Measurements from ENCODE around the gene HSPBP1.

The HSPBP1 gene

GRCh38 chr19:55275851-55276719, 3.8 kb downstream of the HSPBP1 start:
- peaks cover 32% of the 10 kb centered on the region for H3K4me1 Mint-ChIP-seq (ENCODE audit: low read depth)
- H3K27me3 Mint-ChIP-seq, result no peaks in the 10 kb centered on the region
- no peaks in the 10 kb centered on the region for H3K9me3 Mint-ChIP-seq
- peaks cover 63% of the 10 kb centered on the region for H3K36me3 Mint-ChIP-seq (ENCODE audit: low read depth)
- no peak overlapping the region for H3K4me3 Mint-ChIP-seq
- intact Hi-C loops (cut with micrococcal nuclease), result no loop called here
- peak overlapping the region; percentile 10 for H3K27ac Mint-ChIP-seq

DNA sequence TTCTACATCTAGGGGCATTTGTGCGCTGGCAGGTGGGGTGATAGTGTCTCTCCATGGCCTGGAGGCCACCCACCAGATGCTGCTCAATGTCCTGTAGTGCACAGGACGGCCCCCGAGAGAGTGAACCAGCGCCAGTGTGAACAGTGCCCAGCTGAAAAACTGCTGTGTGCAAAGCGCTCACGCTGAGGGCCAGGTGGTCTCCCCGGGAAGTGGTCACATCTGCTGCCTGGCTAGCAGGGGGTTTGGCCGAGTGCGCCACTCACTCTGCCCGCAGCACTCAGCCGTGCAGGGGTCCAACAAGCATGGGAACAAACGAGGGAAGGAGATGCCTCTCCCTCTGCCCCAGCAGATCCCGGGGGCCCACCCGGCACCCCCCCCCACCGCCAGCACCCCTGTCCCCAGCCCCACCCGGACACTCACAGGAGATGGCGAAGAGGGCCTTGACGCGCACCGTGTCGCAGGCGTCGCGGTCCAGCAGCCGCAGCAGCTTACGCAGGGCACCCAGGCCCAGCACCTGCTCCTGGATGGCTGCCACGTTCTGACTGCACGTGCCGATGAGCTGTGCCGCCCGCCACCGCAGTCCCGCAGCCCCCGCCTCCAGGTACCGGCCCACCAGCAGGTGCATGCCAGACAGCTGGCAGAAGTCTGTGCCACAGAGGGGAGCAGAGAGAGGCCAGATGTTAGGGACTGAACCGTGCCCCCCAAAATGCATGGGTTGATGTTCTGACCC, 5.8 kb downstream of the HSPBP1 start:
- H3K36me3 Mint-ChIP-seq (ENCODE audit: low read depth), result peaks cover 76% of the 10 kb centered on the region
- intact Hi-C loops (cut with micrococcal nuclease), result no loop called here
- H3K9me3 Mint-ChIP-seq, result no peaks in the 10 kb centered on the region
- H3K27me3 Mint-ChIP-seq, result no peaks in the 10 kb centered on the region
- peaks cover 14% of the 10 kb centered on the region for H3K4me1 Mint-ChIP-seq (ENCODE audit: low read depth)
- no peak overlapping the region for H3K27ac Mint-ChIP-seq
- no peak overlapping the region for H3K4me3 Mint-ChIP-seq

DNA sequence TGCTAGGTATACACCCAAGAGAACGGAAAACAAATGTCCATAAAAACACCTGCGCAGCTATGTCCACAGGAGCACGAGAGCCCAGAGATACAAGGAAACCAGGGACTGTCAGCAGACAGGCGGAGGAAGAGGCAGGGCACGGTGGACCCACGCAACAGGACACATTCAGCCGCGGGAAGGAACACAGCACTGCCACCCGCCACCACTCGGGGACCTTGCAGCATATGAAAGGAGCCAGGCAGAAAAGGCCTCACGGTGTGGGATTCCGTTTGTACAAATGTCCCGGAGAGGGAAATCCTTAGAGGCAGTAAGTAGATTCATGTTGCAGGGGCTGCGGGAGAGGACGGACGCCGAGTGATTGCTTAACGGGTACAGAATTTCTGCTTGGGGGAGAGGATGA, 7.8 kb downstream of the HSPBP1 start:
- H3K27ac Mint-ChIP-seq, result no peak overlapping the region

DNA sequence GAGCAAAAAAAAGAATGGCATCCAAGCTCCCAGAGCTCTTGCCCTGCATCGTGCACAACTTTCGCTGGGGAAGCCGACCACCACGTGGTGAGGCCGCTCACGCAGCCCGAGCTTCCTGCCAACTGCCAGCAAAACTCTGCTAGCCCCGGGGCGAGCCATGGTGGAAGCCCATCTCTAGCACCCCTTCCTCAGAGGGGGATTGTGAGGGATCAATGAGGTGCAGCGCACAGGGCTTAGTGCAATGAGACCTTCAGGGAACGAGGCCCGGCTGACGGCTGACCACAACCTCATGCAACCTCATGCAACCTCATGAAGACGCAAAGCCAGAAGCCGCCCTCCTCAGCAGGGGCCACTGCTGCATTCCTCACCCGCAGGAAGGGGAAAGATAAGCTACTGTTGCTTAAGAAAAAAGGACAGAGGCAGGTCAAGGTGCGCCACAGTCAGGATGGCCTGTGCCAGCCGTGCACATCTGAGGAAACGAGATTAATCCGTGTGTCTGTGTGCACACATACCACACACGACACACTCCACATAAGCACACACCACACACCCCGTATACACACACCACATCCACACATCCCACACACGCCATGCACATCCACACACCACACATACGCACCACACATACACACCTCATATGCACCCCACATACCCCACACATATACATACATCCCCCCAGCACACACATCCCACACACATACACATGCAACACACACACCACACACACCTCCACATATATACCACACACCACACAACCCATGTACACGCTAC, 9.6 kb downstream of the HSPBP1 start:
- peaks cover 10% of the 10 kb centered on the region for H3K9me3 Mint-ChIP-seq
- H3K36me3 Mint-ChIP-seq (ENCODE audit: low read depth), result peaks cover 79% of the 10 kb centered on the region
- H3K4me1 Mint-ChIP-seq (ENCODE audit: low read depth), result no peaks in the 10 kb centered on the region
- intact Hi-C loops (cut with micrococcal nuclease), result no loop called here
- no peak overlapping the region for H3K4me3 Mint-ChIP-seq
- H3K27me3 Mint-ChIP-seq, result no peaks in the 10 kb centered on the region
- no peak overlapping the region for H3K27ac Mint-ChIP-seq

More for the DNA sequence above, 7.8 kb downstream of the HSPBP1 start:
- Mint-ChIP-seq H3K27me3 (no peaks in the 10 kb centered on the region), H3K36me3 (ENCODE audit: low read depth) (peaks cover 78% of the 10 kb centered on the region), H3K4me1 (ENCODE audit: low read depth) (peaks cover 8% of the 10 kb centered on the region), H3K9me3 (no peaks in the 10 kb centered on the region), H3K4me3 (no peak overlapping the region)
- intact Hi-C loops (cut with micrococcal nuclease), result no loop called here

GRCh38 chr19:55269299-55269698, 10.6 kb downstream of the HSPBP1 start:
- peaks cover 10% of the 10 kb centered on the region for H3K9me3 Mint-ChIP-seq

DNA sequence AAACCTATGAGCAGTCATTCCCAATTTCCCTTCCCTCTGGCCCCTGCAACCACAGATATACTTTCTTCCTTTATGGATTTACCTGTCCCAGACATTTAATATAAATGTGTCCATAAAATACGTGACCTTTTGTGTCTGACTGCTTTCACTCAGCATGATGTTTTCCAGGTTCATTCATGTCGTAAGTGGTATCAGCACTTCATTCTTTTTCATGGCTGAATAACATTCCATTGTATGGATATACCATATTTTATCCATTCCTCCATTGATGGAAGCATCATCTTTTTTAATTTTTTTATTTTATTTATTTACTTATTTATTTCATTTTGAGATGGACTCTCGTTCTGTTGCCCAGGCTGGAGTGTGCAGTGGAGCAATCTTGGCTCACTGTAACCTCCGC, 13.1 kb downstream of the HSPBP1 start:
- Mint-ChIP-seq H3K27me3 (no peaks in the 10 kb centered on the region), H3K36me3 (ENCODE audit: low read depth) (peaks cover 64% of the 10 kb centered on the region), H3K27ac (no peak overlapping the region), H3K4me1 (ENCODE audit: low read depth) (no peaks in the 10 kb centered on the region), H3K4me3 (no peak overlapping the region), H3K9me3 (peaks cover 15% of the 10 kb centered on the region)
- intact Hi-C loops (cut with micrococcal nuclease), result no loop called here

More at GRCh38 chr19:55269299-55269698, 10.6 kb downstream of the HSPBP1 start:
- Mint-ChIP-seq H3K27ac (no peak overlapping the region), H3K27me3 (no peaks in the 10 kb centered on the region), H3K4me1 (ENCODE audit: low read depth) (no peaks in the 10 kb centered on the region), H3K4me3 (no peak overlapping the region), H3K36me3 (ENCODE audit: low read depth) (peaks cover 78% of the 10 kb centered on the region)
- intact Hi-C loops (cut with micrococcal nuclease), result no loop called here

- peaks cover 61% of the 10 kb centered on the region for H3K36me3 Mint-ChIP-seq (ENCODE audit: low read depth)
- H3K27ac Mint-ChIP-seq, result no peak overlapping the region
Observed at GRCh38 chr19:55266404-55266803, 13.5 kb downstream of the HSPBP1 start.

GRCh38 chr19:55265723-55266386, 14.1 kb downstream of the HSPBP1 start:
- H3K9me3 Mint-ChIP-seq, result peaks cover 17% of the 10 kb centered on the region
- no peak overlapping the region for H3K4me3 Mint-ChIP-seq
- peaks cover 56% of the 10 kb centered on the region for H3K36me3 Mint-ChIP-seq (ENCODE audit: low read depth)
- H3K27ac Mint-ChIP-seq, result no peak overlapping the region
- intact Hi-C loops (cut with micrococcal nuclease), result no loop called here
- no peaks in the 10 kb centered on the region for H3K27me3 Mint-ChIP-seq
- no peaks in the 10 kb centered on the region for H3K4me1 Mint-ChIP-seq (ENCODE audit: low read depth)

More at GRCh38 chr19:55266404-55266803, 13.5 kb downstream of the HSPBP1 start:
- Mint-ChIP-seq H3K4me1 (ENCODE audit: low read depth) (no peaks in the 10 kb centered on the region), H3K9me3 (peaks cover 17% of the 10 kb centered on the region), H3K27me3 (no peaks in the 10 kb centered on the region), H3K4me3 (no peak overlapping the region)
- intact Hi-C loops (cut with micrococcal nuclease), result no loop called here

DNA sequence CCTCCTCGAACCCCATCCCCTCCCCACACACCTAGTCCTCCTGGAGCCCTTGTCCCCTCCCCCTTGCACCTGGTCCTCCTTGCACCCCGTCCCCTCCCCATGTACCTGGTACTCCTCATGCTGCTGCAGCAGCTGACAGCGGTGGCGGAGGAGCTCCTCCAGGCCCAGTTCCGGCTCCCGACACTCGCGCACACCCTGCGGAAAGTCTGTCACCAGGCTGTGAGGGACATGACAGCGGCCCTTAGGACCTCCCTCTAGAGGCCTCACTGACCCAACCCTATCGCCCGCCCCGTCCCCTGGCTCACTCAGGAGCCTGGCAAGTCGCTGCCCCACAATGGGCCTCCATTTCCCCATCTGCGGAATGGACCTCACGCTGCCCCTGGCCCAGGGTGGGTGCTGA, 14.7 kb downstream of the HSPBP1 start:
- Mint-ChIP-seq H3K9me3 (peaks cover 17% of the 10 kb centered on the region), H3K36me3 (ENCODE audit: low read depth) (peaks cover 49% of the 10 kb centered on the region), H3K4me1 (ENCODE audit: low read depth) (no peaks in the 10 kb centered on the region), H3K27ac (no peak overlapping the region), H3K27me3 (no peaks in the 10 kb centered on the region), H3K4me3 (no peak overlapping the region)
- intact Hi-C loops (cut with micrococcal nuclease), result no loop called here

GRCh38 chr19:55264531-55264930, 15.4 kb downstream of the HSPBP1 start:
- peaks cover 17% of the 10 kb centered on the region for H3K9me3 Mint-ChIP-seq
- intact Hi-C loops (cut with micrococcal nuclease), result no loop called here
- H3K27me3 Mint-ChIP-seq, result no peaks in the 10 kb centered on the region
- H3K36me3 Mint-ChIP-seq (ENCODE audit: low read depth), result peaks cover 43% of the 10 kb centered on the region
- no peak overlapping the region for H3K27ac Mint-ChIP-seq
- H3K4me3 Mint-ChIP-seq, result no peak overlapping the region
- H3K4me1 Mint-ChIP-seq (ENCODE audit: low read depth), result peaks cover 2% of the 10 kb centered on the region

- Mint-ChIP-seq H3K9me3 (peaks cover 17% of the 10 kb centered on the region), H3K27me3 (no peaks in the 10 kb centered on the region), H3K36me3 (ENCODE audit: low read depth) (peaks cover 39% of the 10 kb centered on the region), H3K4me1 (ENCODE audit: low read depth) (peaks cover 13% of the 10 kb centered on the region), H3K4me3 (no peak overlapping the region), H3K27ac (no peak overlapping the region)
- intact Hi-C loops (cut with micrococcal nuclease), result no loop called here
Observed at GRCh38 chr19:55262359-55262758, 17.6 kb downstream of the HSPBP1 start.

DNA sequence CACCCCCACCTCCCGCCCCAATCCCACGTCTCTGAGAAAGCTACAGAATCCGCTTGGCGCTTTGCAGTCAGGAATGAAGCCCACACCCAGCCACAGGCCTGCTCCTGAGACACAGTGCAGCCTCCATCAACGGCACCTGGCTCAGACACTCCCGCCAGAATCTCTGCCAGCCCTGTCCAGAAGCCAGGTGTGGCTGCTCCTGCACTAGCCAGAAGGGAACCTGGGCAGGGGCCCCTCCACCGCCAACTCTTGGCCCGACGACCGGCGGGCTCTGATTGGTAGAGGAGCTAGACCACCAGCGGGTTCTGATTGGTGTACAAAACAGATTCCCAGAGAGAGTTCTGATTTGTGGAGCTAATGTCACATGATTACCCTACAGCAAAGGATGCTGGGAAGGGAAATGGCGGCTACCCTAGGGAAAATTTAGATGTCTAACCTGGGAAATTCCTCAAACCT, 18.2 kb downstream of the HSPBP1 start:
- Mint-ChIP-seq H3K27ac (no peak overlapping the region), H3K27me3 (no peaks in the 10 kb centered on the region), H3K9me3 (peaks cover 16% of the 10 kb centered on the region), H3K4me3 (no peak overlapping the region), H3K4me1 (ENCODE audit: low read depth) (peaks cover 20% of the 10 kb centered on the region), H3K36me3 (ENCODE audit: low read depth) (peaks cover 42% of the 10 kb centered on the region)
- intact Hi-C loops (cut with micrococcal nuclease), result no loop called here

DNA sequence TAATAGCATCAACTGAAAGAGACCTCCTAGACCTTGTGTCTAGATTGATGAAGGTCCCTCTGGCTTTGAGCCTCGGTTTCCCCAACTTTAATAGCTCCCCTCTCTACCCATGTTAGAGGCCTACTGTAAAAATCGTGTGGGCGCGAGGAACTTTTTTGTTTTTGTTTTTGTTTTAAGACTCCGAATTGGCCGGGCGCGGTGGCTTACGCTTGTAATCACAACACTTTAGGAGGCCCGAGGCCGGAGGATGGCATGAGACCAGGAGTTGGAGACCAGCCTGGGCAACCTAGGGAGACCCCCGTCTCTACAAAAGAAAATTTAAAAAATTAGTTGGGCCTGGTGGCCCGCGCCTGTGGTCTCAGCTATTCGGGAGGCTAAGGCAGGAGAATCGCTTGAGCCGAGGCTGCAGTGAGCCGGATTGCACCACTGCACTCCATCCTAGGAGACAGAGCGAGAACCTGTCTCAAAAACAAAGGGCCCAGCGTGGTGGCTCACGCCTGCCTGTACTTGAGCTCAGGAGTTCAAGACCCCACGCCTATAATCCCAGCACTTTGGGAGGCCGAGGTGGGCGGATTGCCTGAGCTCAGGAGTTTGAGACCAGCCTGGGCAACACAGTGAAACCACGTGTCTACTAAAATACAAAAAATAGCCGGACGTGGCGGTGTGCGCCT, 20.2 kb downstream of the HSPBP1 start:
- intact Hi-C loops (cut with micrococcal nuclease), result loop anchor here (1.0 kb wide), 2 partner anchors 21 to 43 kb away; partner anchors contain the start of gene HSPBP1
- peak overlapping the region; percentile 91 for H3K27ac Mint-ChIP-seq

More for the DNA sequence above, 20.2 kb downstream of the HSPBP1 start:
- Mint-ChIP-seq H3K4me3 (peak overlapping the region; percentile 77), H3K9me3 (peaks cover 7% of the 10 kb centered on the region), H3K36me3 (ENCODE audit: low read depth) (peaks cover 42% of the 10 kb centered on the region), H3K4me1 (ENCODE audit: low read depth) (peaks cover 40% of the 10 kb centered on the region), H3K27me3 (no peaks in the 10 kb centered on the region)
